Activated T-helper 9 cell treated with anti-CD3 and anti-CD28 coated beads, Interleukin-2, amount 50 U/mL, for 16 hours (primary cell): ENCODE data around the gene MYBL2.

Experiments used
- DNase-seq: peaks from one replicate; pipeline ENCODE4 v3.0.0-alpha.2; 2020; ENCODE audit warnings: low read depth

The MYBL2 gene

GRCh38 chr20:43723735-43724134, 56.8 kb downstream of the MYBL2 start:
- DNase-seq, result no peak

GRCh38 chr20:43724383-43724782, 57.5 kb downstream of the MYBL2 start:
- DNase-seq, result no peak

- no peak for DNase-seq
These were observed 58.8 kb downstream of the MYBL2 start for GRCh38 chr20:43725666-43726065.

GRCh38 chr20:43726333-43726732, 59.4 kb downstream of the MYBL2 start:
- DNase-seq, result no peak

- no peak for DNase-seq
These were observed 60.0 kb downstream of the MYBL2 start, which contains the start of gene GTSF1L for GRCh38 chr20:43726811-43727338. GTSF1L (minus strand) TSS chr20:43727002; CDS start chr20:43726694, 308 bp downstream.

GRCh38 chr20:43727980-43728590, 61.2 kb downstream of the MYBL2 start:
- DNase-seq, result no peak

- no peak for DNase-seq
These were observed 61.9 kb downstream of the MYBL2 start for GRCh38 chr20:43728686-43729255.

GRCh38 chr20:43731469-43731868, 64.6 kb downstream of the MYBL2 start:
- DNase-seq, result no peak

- no peak for DNase-seq
These were observed 65.0 kb downstream of the MYBL2 start for GRCh38 chr20:43731927-43732326.

GRCh38 chr20:43736588-43737158, 69.8 kb downstream of the MYBL2 start:
- DNase-seq, result no peak

- no peak for DNase-seq
These were observed 71.0 kb downstream of the MYBL2 start for GRCh38 chr20:43737925-43738324.

GRCh38 chr20:43739148-43739749, 72.3 kb downstream of the MYBL2 start:
- DNase-seq, result no peak

GRCh38 chr20:43740642-43741041, 73.7 kb downstream of the MYBL2 start:
- DNase-seq, result no peak

- DNase-seq, result no peak
These were observed 77.3 kb downstream of the MYBL2 start for GRCh38 chr20:43744151-43744611.

GRCh38 chr20:43744966-43745730, 78.2 kb downstream of the MYBL2 start:
- no peak for DNase-seq

- DNase-seq, result no peak
These were observed 79.6 kb downstream of the MYBL2 start for GRCh38 chr20:43746344-43747137.

GRCh38 chr20:43748274-43748673, 81.4 kb downstream of the MYBL2 start:
- no peak for DNase-seq

- peak; percentile 68 for DNase-seq
These were observed 82.9 kb downstream of the MYBL2 start for GRCh38 chr20:43749734-43750294.

GRCh38 chr20:43750774-43751166, 83.9 kb downstream of the MYBL2 start:
- DNase-seq, result no peak

- DNase-seq, result peak; percentile 30
These were observed 84.5 kb downstream of the MYBL2 start for GRCh38 chr20:43751167-43752050.
